NCI-H128 (cell line): ENCODE results near the gene DNAH17.
"Not testable (repeated sequence)": the region's sequence is repeated elsewhere in the genome, so short reads cannot be mapped to it uniquely, and the experiment has no call there.

ENCODE experiments used
- DNase-seq: peaks from one replicate; lab custom pipeline; 2025; ENCODE audit not compliant: unreplicated experiment; lab: John Stamatoyannopoulos, UW

The DNAH17 gene

GRCh38 chr17:78524870-78525510 is 52.2 kb downstream of the DNAH17 start:
- no peak for DNase-seq

- DNase-seq: no peak
These were observed 53.1 kb downstream of the DNAH17 start for GRCh38 chr17:78523934-78524655.

- DNase-seq: no peak
These were observed 55.0 kb downstream of the DNAH17 start for GRCh38 chr17:78522031-78522809.

GRCh38 chr17:78517421-78517820 is 59.8 kb downstream of the DNAH17 start:
- no peak for DNase-seq

- DNase-seq: no peak
These were observed 61.7 kb downstream of the DNAH17 start for GRCh38 chr17:78515480-78515879.

- DNase-seq: no peak
These were observed 62.7 kb downstream of the DNAH17 start for GRCh38 chr17:78514521-78514920.

- DNase-seq: no peak
These were observed 64.2 kb downstream of the DNAH17 start for GRCh38 chr17:78512976-78513375.

GRCh38 chr17:78510141-78511075 is 66.8 kb downstream of the DNAH17 start:
- no peak for DNase-seq

- DNase-seq: no peak
These were observed 69.7 kb downstream of the DNAH17 start for GRCh38 chr17:78507526-78507925.

- no peak for DNase-seq
These were observed 70.5 kb downstream of the DNAH17 start for GRCh38 chr17:78506454-78507309.

GRCh38 chr17:78504156-78504925 is 72.9 kb downstream of the DNAH17 start:
- DNase-seq: no peak

GRCh38 chr17:78503388-78503787 is 73.8 kb downstream of the DNAH17 start:
- DNase-seq: not testable (repeated sequence)

- no peak for DNase-seq
These were observed 74.5 kb downstream of the DNAH17 start for GRCh38 chr17:78502611-78503148.

GRCh38 chr17:78501241-78502036 is 75.8 kb downstream of the DNAH17 start:
- DNase-seq: no peak

GRCh38 chr17:78500806-78501205 is 76.4 kb downstream of the DNAH17 start:
- DNase-seq: no peak

GRCh38 chr17:78499715-78500540 is 77.3 kb downstream of the DNAH17 start:
- DNase-seq: no peak

- no peak for DNase-seq
These were observed 78.3 kb downstream of the DNAH17 start for GRCh38 chr17:78498848-78499247.
